HCT116 (cell line): ENCODE data around the gene CDK1.

Experiments
- ATF3 ChIP-seq: IDR thresholded peaks from 2 replicates; pipeline ENCODE4 v1.6.1; 2012
- CEBPB ChIP-seq: IDR thresholded peaks from 2 replicates; pipeline ENCODE4 v1.6.1; 2012; ENCODE audit warnings: low read depth
- CTCF ChIP-seq, 3 experiments: fragments of 200-600 bp in 1 of 3; sonication (generic) in 1 of 3; IDR thresholded peaks in 2 of 3; conservative IDR thresholded peaks in 1 of 3; 2 replicates each; pipeline ENCODE4 v1.5.1; 2012 to 2017; ENCODE audit warnings: low read depth in 2 of 3, low read length in 2 of 3, antibody characterized with exemption in 1 of 3, borderline replicate concordance in 1 of 3, control low read depth in 1 of 3, mild to moderate bottlenecking in 1 of 3, mixed read lengths in 1 of 3, mixed run types in 1 of 3, moderate library complexity in 1 of 3; ENCODE audit not compliant: insufficient read depth in 1 of 3
- EGR1 ChIP-seq: IDR thresholded peaks from 2 replicates; pipeline ENCODE4 v1.6.1; 2012; ENCODE audit warnings: low read depth
- EZH2 ChIP-seq: fragments of 200-600 bp; sonication (generic); IDR thresholded peaks from 2 replicates; pipeline ENCODE4 v1.6.1; 2017; ENCODE audit warnings: antibody characterized with exemption, mixed run types
- JUND ChIP-seq: IDR thresholded peaks from 2 replicates; pipeline ENCODE4 v1.6.1; 2012
- MAX ChIP-seq: IDR thresholded peaks from 2 replicates; pipeline ENCODE4 v1.6.1; 2012
- POLR2A ChIP-seq: IDR thresholded peaks from 2 replicates; pipeline ENCODE4 v1.7.0; 2011; ENCODE audit warnings: borderline replicate concordance; ENCODE audit not compliant: insufficient read depth, insufficient read length; ENCODE audit errors: extremely low read depth
- POLR2AphosphoS5 ChIP-seq: IDR thresholded peaks from 2 replicates; pipeline ENCODE4 v1.6.1; 2011; ENCODE audit warnings: mild to moderate bottlenecking, low read depth, low read length, moderate library complexity
- REST ChIP-seq: IDR thresholded peaks from 2 replicates; pipeline ENCODE4 v1.6.1; 2012; ENCODE audit warnings: low read depth
- SP1 ChIP-seq: IDR thresholded peaks from 2 replicates; pipeline ENCODE4 v1.6.1; 2012; ENCODE audit warnings: low read depth
- ZFX ChIP-seq: fragments of 450-650 bp; IDR thresholded peaks from 2 replicates; pipeline ENCODE4 v1.6.1; 2017

GRCh38 chr10:60732198-60732806 lies 46.0 kb upstream of the CDK1 start:
- TF ChIP-seq CTCF (IDR thresholded peaks at IDR 0.05 in 2 of 3, conservative IDR thresholded peaks at IDR 0.05 in 1 of 3; ENCODE audit: borderline replicate concordance in 1 of 3, insufficient read depth in 1 of 3, low read depth in 2 of 3, low read length in 2 of 3) (no peak), ZFX (no peak), EGR1 (no peak), JUND (no peak), CEBPB (no peak), REST (no peak), SP1 (no peak), POLR2AphosphoS5 (no peak), EZH2 (no peak), POLR2A (no peak), ATF3 (no peak), MAX (no peak)
